OCI-LY7 (cell line): ENCODE measurements around the gene CHI3L2. TPM values are rescaled to one million over a fixed set of nuclear protein-coding genes. Genes with fewer than 3 reads are reported as not detected.

Experiments
- BruUV-seq: library from RNA; stranded (reverse); fragments of 400-500 nt; replicated peaks from 2 replicates; lab custom pipeline; 2021; lab: Mats Ljungman, UMichigan
- CTCF ChIA-PET: fragments of 300-600 bp; sonication (Branson Sonifier 250); formaldehyde crosslinking; loops from one replicate; lab custom pipeline; 2022; ENCODE audit warnings: antibody characterized with exemption; ENCODE audit not compliant: unreplicated experiment; lab: Charles Lee
- POLR2A ChIA-PET: fragments of 300-600 bp; sonication (Branson Sonifier 250); formaldehyde crosslinking; loops from one replicate; lab custom pipeline; 2022; ENCODE audit warnings: antibody characterized with exemption; lab: Charles Lee
- DNase-seq: peaks from one replicate; pipeline ENCODE4 v3.0.0-alpha.2; 2015; ENCODE audit warnings: low spot score
- H2AFZ ChIP-seq: fragments of 200-600 bp; sonication (generic), shearing (Covaris generic); 2 replicates; pipeline ENCODE4 v1.6.1; 2014; ENCODE audit warnings: mild to moderate bottlenecking, antibody characterized with exemption, low read length, moderate library complexity
- H3K27ac ChIP-seq: fragments of 200-600 bp; sonication (generic); 2 replicates; pipeline ENCODE4 v1.5.1; 2014; ENCODE audit warnings: mixed run types, low read depth, mild to moderate bottlenecking, moderate library complexity, low read length, inconsistent platforms; ENCODE audit not compliant: poor library complexity, severe bottlenecking
- H3K36me3 ChIP-seq: fragments of 200-600 bp; sonication (generic); 2 replicates; pipeline ENCODE4 v1.6.1; 2014; ENCODE audit warnings: mild to moderate bottlenecking, antibody characterized with exemption, low read length, moderate library complexity, mixed read lengths; ENCODE audit not compliant: insufficient read depth
- H3K4me1 ChIP-seq: fragments of 200-600 bp; sonication (generic); 2 replicates; pipeline ENCODE4 v1.5.1; 2014; ENCODE audit warnings: mild to moderate bottlenecking, low read length; ENCODE audit not compliant: insufficient read depth, poor library complexity, severe bottlenecking
- H3K4me2 ChIP-seq: fragments of 200-600 bp; sonication (generic); 2 replicates; pipeline ENCODE4 v1.6.1; 2014; ENCODE audit warnings: mild to moderate bottlenecking, low read length
- H3K4me3 ChIP-seq: fragments of 200-600 bp; sonication (generic); 2 replicates; pipeline ENCODE4 v1.5.1; 2014; ENCODE audit warnings: mild to moderate bottlenecking, low read depth, low read length; ENCODE audit not compliant: poor library complexity, severe bottlenecking
- H3K79me2 ChIP-seq: fragments of 200-600 bp; sonication (generic); 2 replicates; pipeline ENCODE4 v1.6.1; 2016; ENCODE audit warnings: low read depth, mild to moderate bottlenecking, low read length, moderate library complexity, mixed read lengths; ENCODE audit not compliant: insufficient read depth
- H3K9me2 ChIP-seq: fragments of 200-600 bp; sonication (generic); 2 replicates; pipeline ENCODE4 v1.6.1; 2016; ENCODE audit warnings: mild to moderate bottlenecking, low read length, mixed read lengths; ENCODE audit not compliant: insufficient read depth
- H3K9me3 ChIP-seq: fragments of 200-600 bp; sonication (generic); 2 replicates; pipeline ENCODE4 v1.6.1; 2014; ENCODE audit warnings: mild to moderate bottlenecking, mixed run types, low read length, mixed read lengths
- H4K20me1 ChIP-seq: fragments of 200-600 bp; sonication (generic); 2 replicates; pipeline ENCODE4 v1.6.1; 2014; ENCODE audit warnings: mild to moderate bottlenecking, antibody characterized with exemption, low read length, moderate library complexity, mixed read lengths; ENCODE audit not compliant: insufficient read depth
- CTCF ChIP-seq: fragments of 200-600 bp; sonication (generic); conservative IDR thresholded peaks from 2 replicates; pipeline ENCODE4 v1.5.1; 2014; ENCODE audit warnings: mild to moderate bottlenecking, antibody characterized with exemption, low read length, moderate library complexity, mixed read lengths
- EZH2phosphoT487 ChIP-seq: fragments of 200-600 bp; sonication (generic); IDR thresholded peaks from 2 replicates; pipeline ENCODE4 v1.6.1; 2018; ENCODE audit warnings: low read depth, borderline replicate concordance, mild to moderate bottlenecking, mixed run types, antibody characterized with exemption, low read length, moderate library complexity, mixed read lengths
- intact Hi-C: fragments of 100-400 bp; cut with micrococcal nuclease; formaldehyde crosslinking; loops from one replicate; pipeline ENCODE4 v1.10.0; 2022; ENCODE audit not compliant: unreplicated experiment
- total RNA-seq, 2 experiments: library from RNA; depleted of rRNA in 1 of 2; stranded (reverse); fragments of >200 nt in 1 of 2; shearing (Covaris generic) in 1 of 2; gene quantifications; 2 replicates each; pipeline ENCODE4 v1.2.3, GENCODE V29; 2014 to 2022

The CHI3L2 gene
- total RNA-seq, 2 experiments from 2014 or later, result 37.1 to 88.7 TPM

- Histone ChIP-seq H3K36me3 (no peaks in the 10 kb centered on the region), H3K9me3 (no peaks in the 10 kb centered on the region), H4K20me1 (no peaks in the 10 kb centered on the region), H3K9me2 (no peaks in the 10 kb centered on the region), H3K4me3 (no peak overlapping the region), H3K4me1 (no peaks in the 10 kb centered on the region), H3K79me2 (no peaks in the 10 kb centered on the region), H3K27ac (no peak overlapping the region), H2AFZ (no peak overlapping the region), H3K4me2 (no peak overlapping the region)
- ChIA-PET CTCF (no interaction called here), POLR2A (no interaction called here)
- no peak for DNase-seq
- no peak for TF ChIP-seq CTCF
- TF ChIP-seq EZH2phosphoT487, result no peak
- no TSS peak for BruUV-seq
- intact Hi-C loops, result no loop called here
These were observed 51.6 kb downstream of the CHI3L2 start for GRCh38 chr1:111279144-111279543.

- Histone ChIP-seq H3K4me1 (no peaks in the 10 kb centered on the region), H3K36me3 (no peaks in the 10 kb centered on the region), H2AFZ (no peak overlapping the region), H4K20me1 (no peaks in the 10 kb centered on the region), H3K4me2 (no peak overlapping the region), H3K4me3 (no peak overlapping the region), H3K27ac (no peak overlapping the region), H3K9me3 (no peaks in the 10 kb centered on the region), H3K79me2 (no peaks in the 10 kb centered on the region), H3K9me2 (no peaks in the 10 kb centered on the region)
- TF ChIP-seq CTCF (no peak), EZH2phosphoT487 (no peak)
- intact Hi-C loops, result no loop called here
- ChIA-PET POLR2A (interaction anchor here (0.6 to 0.9 kb wide), 2 partner anchors 31 to 1687 kb away, joined by 3 to 4 read pairs; no protein-coding TSS in a partner anchor), CTCF (no interaction called here)
- no peak for DNase-seq
- BruUV-seq, result no TSS peak
These were observed 52.8 kb downstream of the CHI3L2 start for GRCh38 chr1:111280267-111280666.

GRCh38 chr1:111281411-111281810 is 53.9 kb downstream of the CHI3L2 start:
- intact Hi-C loops, result no loop called here
- POLR2A ChIA-PET, result interaction anchor here (0.5 to 1.1 kb wide), 2 partner anchors 17 to 497 kb away, joined by 3 read pairs; no protein-coding TSS in a partner anchor

More at GRCh38 chr1:111281411-111281810, 53.9 kb downstream of the CHI3L2 start:
- no peak overlapping the region for H3K4me3 ChIP-seq
- H3K4me1 ChIP-seq, result no peaks in the 10 kb centered on the region
- no peaks in the 10 kb centered on the region for H3K79me2 ChIP-seq
- no peaks in the 10 kb centered on the region for H4K20me1 ChIP-seq
- no peaks in the 10 kb centered on the region for H3K36me3 ChIP-seq
- BruUV-seq, result no TSS peak
- H2AFZ ChIP-seq, result no peak overlapping the region
- no peaks in the 10 kb centered on the region for H3K9me3 ChIP-seq
- no peak for DNase-seq
- no peak overlapping the region for H3K27ac ChIP-seq
- TF ChIP-seq CTCF (no peak), EZH2phosphoT487 (no peak)
- H3K9me2 ChIP-seq, result no peaks in the 10 kb centered on the region
- no peak overlapping the region for H3K4me2 ChIP-seq
- CTCF ChIA-PET, result no interaction called here
